ENCODE results near the gene SLC6A16.

The SLC6A16 gene

DNA sequence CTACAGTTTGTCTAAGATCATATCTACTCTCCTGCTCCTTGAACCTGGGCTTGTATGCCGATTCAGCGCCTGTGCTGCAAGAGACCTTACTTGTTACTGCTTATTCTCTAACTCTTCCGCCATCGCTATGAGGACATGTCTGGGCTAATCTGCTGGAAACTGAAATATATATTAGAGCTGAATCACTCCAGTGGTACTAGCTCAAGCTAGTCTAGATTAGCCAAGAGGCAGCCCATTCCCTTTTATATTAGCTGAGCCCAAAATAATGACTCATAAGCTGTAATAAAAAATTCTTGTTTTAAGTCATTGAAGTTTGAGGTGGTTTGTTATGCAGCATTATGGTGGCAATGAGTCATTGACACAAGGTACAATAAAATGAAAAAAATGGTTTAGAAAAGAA is 52.8 kb downstream of the SLC6A16 start:
- no peak for DNase-seq (ENCODE audit: low read depth in 2 of 3, low spot score in 1 of 3)

DNA sequence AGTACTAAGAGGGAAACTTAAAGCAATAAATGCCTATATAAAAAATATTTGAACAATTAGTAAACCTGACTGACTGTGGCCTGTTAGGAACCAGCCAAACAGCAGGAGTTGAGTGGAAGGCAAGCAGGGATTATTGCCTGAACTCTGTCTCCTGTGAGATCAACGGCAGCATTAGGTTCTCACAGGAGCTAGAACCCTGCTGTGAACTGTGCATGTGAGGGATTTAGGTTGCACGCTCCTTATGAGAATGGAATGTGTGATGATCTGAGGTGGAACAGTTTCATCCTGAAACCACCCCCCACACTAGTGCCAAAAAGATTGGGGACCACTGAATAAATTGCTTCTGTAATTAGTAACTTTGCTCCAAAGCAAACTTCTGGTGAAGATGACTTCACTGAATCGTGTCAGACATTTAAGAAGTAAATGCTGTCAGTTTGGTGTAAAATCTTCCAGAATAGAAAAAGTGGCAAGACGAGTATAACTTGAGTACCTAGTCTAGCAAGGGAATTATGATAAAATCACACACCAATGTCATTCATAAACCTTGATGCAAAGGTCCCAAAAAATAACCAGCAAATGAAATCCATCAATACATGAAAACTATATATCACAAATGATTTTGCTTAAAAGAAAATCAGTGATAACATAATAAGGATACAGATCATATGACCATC is 53.8 kb downstream of the SLC6A16 start:
- DNase-seq (ENCODE audit: low read depth in 2 of 3, low spot score in 1 of 3): no peak

DNA sequence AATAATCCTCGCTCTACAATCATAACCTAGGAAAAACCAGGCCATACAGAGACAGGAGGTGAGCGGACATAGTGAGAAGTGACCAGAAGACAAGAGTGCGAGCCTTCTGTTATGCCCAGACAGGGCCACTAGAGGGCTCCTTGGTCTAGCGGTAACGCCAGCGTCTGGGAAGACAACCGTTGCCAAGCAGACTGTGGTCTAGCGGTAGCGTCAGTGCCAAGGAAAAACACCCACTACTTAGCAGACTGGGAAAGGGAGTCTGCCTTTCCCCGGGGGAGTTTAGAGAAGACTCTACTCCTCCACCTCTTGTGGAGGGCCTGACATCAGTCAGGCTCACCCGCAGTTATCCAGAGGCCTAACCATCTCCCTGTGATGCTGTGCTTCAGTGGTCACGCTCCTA is 58.6 kb downstream of the SLC6A16 start:
- DNase-seq (ENCODE audit: low read depth in 2 of 3, low spot score in 1 of 3): peak; percentile 34 to 43 (median 41)

DNA sequence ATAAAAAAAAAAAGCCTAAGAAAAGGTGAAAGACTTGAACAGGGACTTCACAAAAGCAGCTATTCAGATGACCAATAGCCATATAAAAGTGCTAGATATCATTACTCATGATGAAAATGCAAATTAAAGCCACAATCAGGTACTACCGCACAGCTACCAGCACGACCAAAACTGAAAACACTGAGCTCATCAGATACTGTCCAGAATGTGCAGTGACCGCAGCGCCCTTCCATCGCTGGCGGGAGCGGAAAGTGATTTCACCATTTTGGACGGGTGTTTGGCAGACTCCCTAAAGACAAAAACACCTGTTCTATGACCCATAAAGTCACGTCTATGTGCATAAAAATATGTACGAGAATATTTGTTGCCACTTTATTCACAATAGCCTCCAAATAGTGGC is 60.7 kb downstream of the SLC6A16 start:
- DNase-seq (ENCODE audit: low read depth in 2 of 3, low spot score in 1 of 3): no peak

DNA sequence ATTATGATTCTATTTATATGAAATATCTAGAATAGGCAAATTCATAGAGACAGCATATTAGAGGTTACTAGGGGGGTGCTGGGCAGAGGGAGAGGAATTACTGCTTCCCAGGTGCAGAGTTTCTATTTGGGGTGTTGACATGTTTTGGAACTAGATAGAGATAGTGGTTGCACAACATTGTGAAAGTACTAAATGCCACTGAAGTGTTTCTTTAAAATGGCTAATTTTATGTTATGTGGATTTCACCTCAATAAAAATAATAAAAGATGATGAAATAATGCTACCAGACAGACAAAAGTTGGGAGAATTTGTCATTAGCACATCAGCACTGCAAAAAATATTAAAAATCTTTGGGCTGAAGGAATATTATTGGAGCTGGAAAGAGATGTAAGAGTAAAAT is 63.4 kb downstream of the SLC6A16 start:
- no peak for DNase-seq (ENCODE audit: low read depth in 2 of 3, low spot score in 1 of 3)

DNA sequence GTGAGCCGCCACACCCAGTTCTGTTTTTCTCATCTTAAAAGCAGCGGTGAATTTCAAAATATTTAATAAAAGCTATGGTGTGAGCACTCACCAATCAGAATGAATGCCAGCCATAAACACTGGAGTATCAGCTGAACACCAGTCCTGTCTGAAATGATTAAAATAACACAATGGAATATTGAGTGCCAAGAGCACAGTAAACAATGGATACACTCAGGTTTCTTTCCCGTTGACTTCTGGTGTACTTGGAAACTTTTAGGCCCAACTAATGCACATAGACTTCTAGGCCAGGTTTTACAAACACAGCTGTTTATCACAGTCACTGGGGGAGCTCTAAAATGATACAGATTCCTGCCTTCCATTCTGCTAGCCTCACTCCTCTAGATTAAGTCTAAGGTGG is 68.3 kb downstream of the SLC6A16 start:
- no peak for DNase-seq (ENCODE audit: low read depth in 2 of 3, low spot score in 1 of 3)

DNA sequence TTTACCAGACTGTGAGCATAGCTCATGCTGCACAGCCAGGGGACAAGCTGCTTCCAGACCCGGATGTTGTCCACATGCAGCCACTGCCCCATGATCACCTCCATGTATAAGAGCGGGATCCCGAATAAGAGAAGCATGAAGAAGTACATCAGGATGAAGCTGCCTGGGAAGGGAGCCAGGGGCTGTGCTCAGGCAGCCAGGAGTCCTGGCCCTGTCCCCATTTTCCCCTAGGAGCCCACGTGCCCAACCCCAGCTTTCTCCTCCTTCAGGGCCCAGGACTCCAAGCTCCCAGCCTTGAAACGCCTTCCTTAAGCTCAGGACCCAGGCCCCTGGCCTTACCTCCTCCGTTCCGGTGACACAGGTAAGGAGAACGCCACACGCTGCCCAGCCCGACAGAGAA is 69.3 kb downstream of the SLC6A16 start:
- DNase-seq (ENCODE audit: low read depth in 2 of 3, low spot score in 1 of 3): no peak

DNA sequence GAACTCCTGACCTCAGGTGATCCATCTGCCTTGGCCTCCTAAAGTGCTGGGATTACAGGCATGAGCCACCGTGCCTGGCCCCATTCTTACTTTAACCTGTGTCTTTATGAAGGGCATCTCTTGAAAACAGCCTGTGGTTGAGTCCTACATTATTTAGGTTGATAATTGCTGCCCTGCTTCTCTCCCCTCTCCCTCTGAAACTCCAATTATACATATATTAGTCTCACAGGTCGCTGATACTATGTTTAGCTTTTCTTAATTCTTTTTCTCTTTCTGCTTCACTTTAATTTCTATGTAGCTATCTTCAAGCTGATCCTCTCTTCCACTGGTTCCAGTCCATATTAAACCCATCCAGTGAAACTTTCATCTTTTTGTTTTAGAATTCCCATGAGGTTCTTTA is 75.1 kb downstream of the SLC6A16 start:
- DNase-seq (ENCODE audit: low read depth in 2 of 3, low spot score in 1 of 3): no peak

DNA sequence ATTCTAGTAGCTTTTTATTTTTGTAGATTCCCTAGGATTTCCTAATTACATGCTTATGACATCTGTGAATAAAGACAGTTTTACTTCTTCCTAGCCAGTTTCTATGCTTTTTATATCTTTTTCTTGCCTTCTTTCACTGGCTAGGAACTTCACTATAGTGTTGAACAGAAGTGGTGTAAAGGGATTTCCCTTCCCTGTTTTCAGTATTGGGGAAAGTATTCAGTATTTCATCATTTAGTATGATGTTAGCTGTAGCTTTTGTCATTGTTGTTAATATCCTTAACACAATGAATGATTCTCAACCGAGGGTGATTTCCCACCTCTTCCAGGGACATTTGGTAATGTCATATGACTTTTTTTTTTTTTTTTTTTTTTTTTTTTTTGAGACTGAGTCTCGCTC is 77.3 kb downstream of the SLC6A16 start:
- DNase-seq (ENCODE audit: low read depth in 2 of 3, low spot score in 1 of 3): no peak

DNA sequence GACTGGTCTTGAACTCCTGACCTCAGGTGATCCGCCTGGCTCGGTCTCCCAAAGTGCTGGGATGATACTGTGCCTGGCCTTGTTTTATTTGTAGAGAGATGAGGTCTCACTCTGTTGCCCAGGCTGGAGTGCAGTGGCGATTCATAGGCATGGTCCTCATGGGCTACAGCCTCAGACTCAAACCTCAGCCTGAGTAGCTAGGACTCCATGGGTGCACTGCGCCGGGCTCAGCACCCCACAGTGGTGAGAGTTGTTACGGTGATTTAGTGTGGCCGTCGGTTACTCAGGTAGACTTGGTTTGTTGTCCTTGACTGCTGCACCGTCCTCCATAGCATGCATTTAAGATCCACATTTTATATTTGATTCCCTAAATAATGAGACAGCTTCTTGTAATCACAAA is 80.7 kb downstream of the SLC6A16 start:
- no peak for DNase-seq (ENCODE audit: low read depth in 2 of 3, low spot score in 1 of 3)

DNA sequence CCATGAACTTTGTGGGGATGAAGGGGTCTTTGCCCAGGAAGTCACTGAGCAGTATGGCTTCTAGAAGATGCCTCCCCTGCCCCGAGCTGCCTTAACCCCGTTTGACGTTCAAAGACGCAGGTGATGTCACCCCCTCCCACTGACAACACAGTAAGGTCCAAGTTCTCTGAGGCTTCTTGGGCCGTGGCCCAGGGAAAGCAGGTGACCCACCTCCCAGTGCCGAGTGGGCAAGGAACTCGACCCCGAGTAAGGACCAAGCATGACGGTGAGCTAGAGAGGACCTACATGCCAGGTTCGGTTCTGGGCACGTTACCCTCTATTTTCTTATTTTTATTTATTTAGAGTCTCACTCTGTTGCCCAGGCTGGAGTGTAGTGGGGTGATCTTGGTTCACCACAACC is 81.3 kb downstream of the SLC6A16 start:
- no peak for DNase-seq (ENCODE audit: low read depth in 2 of 3, low spot score in 1 of 3)

DNA sequence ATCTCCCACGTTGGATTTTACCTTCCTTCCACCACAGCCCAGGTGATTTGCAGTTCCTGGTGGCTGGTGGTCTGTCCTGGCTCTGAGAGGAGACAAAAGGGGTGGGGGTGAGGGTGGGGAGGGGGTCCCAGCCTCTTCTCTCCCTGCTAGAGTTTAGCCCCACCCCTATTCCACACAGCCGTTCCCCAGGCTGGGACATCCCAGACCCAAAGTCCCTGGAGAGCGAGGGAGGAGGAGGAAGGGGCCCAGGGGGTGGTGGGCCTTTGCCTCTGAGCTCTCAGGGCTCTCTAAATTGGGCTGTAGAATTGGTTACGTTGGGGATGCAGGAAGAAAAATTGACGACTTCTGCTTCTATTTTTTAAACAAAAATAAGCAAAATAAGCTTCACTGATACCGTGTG is 81.9 kb downstream of the SLC6A16 start:
- no peak for DNase-seq (ENCODE audit: low read depth in 2 of 3, low spot score in 1 of 3)

DNA sequence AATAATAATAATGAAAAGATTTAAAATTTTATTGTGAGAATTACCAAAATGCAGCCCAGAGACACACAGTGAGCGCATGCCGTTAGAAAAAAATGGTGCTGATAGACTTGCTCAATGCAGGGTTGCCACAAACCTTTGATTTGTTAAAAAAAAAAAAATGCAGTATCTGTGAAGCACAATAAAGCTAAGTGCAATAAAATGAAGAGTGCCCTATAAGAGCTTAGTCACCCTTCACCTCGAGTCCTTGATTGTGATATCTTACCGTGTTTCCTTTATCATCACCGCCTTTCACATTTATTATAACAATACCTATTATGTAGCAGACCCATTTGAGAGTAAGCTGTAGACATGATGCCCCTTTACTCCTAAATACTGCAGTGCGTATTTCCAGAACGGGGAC is 83.2 kb downstream of the SLC6A16 start:
- DNase-seq (ENCODE audit: low read depth in 2 of 3, low spot score in 1 of 3): no peak
